GM18858 (cell line): ENCODE results near the gene GUCY2D.
"Not testable (repeated sequence)": the region's sequence is repeated elsewhere in the genome, so short reads cannot be mapped to it uniquely, and the experiment has no call there.

Experiments
- ATAC-seq: cut with Tn5 transposase; IDR thresholded peaks from one replicate; pipeline ENCODE4 v1.9.1; 2021; ENCODE audit not compliant: unreplicated experiment

GUCY2D gene

GRCh38 chr17:8044819-8045810 is 42.7 kb downstream of the GUCY2D start:
- no peak for ATAC-seq

- ATAC-seq = no peak
Measured at GRCh38 chr17:8046306-8046928, 44.0 kb downstream of the GUCY2D start.

GRCh38 chr17:8046929-8047768 is 44.7 kb downstream of the GUCY2D start:
- ATAC-seq = no peak

- ATAC-seq = no peak
Measured at GRCh38 chr17:8047769-8048110, 45.3 kb downstream of the GUCY2D start.

- ATAC-seq = no peak
Measured at GRCh38 chr17:8048236-8048635, 45.8 kb downstream of the GUCY2D start.

- ATAC-seq = no peak
Measured at GRCh38 chr17:8048736-8049135, 46.3 kb downstream of the GUCY2D start.

GRCh38 chr17:8051831-8052230 is 49.4 kb downstream of the GUCY2D start:
- ATAC-seq = no peak

- no peak for ATAC-seq
Measured at GRCh38 chr17:8052256-8053252, 50.1 kb downstream of the GUCY2D start.

GRCh38 chr17:8053600-8053999 is 51.2 kb downstream of the GUCY2D start:
- ATAC-seq = no peak

- no peak for ATAC-seq
Measured at GRCh38 chr17:8055851-8056231, 53.4 kb downstream of the GUCY2D start.

- no peak for ATAC-seq
Measured at GRCh38 chr17:8056232-8056975, 54.0 kb downstream of the GUCY2D start.

GRCh38 chr17:8056976-8057625 is 54.7 kb downstream of the GUCY2D start:
- ATAC-seq = no peak

- no peak for ATAC-seq
Measured at GRCh38 chr17:8057691-8058114, 55.3 kb downstream of the GUCY2D start.

- no peak for ATAC-seq
Measured at GRCh38 chr17:8059131-8059530, 56.7 kb downstream of the GUCY2D start.

- no peak for ATAC-seq
Measured at GRCh38 chr17:8060274-8060673, 57.9 kb downstream of the GUCY2D start.

- ATAC-seq = not testable (repeated sequence)
Measured at GRCh38 chr17:8061851-8062250, 59.4 kb downstream of the GUCY2D start.

- ATAC-seq = no peak
Measured at GRCh38 chr17:8062435-8062806, 60.0 kb downstream of the GUCY2D start.

- no peak for ATAC-seq
Measured at GRCh38 chr17:8062807-8063483, 60.5 kb downstream of the GUCY2D start.
